ACHN (cell line): Measurements from ENCODE around the gene ESYT3.

ENCODE experiments used
- DNase-seq: peaks from one replicate; pipeline ENCODE4 v3.0.0-alpha.2; 2015
- in situ Hi-C: cut with HindIII; loops from 2 replicates; pipeline ENCODE4 v1.10.0; 2017; ENCODE audit warnings: low sequenced_read_pairs, low pct_ligation_motif_present, low pct_unique_long_range_greater_than_20kb

The ESYT3 gene

GRCh38 chr3:138456961-138457862 lies 22.8 kb downstream of the ESYT3 start:
- in situ Hi-C loops: no loop called here
- no peak for DNase-seq

DNA sequence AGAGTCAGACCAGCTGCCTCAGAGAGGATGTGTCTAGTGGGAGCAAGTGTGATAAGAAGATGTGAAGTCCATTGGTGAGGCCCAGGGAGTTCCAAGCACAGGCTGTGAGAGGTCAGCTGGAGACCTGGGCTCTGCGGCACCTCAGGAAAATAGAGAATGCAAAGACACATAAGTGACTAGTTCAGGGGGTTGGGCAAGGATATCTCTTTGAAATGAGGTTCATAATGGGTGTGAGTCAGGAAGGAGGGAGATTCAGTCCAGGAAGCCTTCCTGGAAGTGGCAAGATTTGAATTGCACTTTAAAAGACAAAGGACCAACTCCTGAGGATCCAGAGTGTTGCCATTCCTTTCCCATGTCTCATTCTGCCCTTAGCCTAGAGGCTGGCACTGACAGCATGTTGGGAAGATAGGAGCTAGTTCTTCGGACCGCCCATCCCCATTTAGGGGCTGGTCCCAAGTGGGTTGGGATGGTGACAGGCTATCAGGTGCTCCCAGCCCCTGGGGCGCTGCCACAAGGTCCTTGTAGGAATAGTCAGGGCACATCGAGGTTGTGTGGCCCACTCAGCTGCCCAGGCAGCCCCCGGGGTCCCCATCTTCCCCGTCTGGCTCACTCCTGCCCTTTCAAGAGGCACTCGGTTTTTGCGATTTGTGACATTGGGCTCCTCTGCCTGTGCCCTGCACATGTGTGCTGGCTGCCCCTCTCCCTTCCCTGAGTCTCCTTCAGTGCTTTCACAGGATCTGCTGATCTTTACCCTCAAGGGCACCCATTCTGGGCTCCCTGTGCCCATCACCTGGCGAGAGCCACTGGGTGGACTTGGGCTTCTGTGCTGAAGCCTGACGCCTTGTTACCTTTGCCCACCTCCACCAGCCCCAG lies 23.7 kb downstream of the ESYT3 start:
- in situ Hi-C loops: no loop called here
- no peak for DNase-seq

GRCh38 chr3:138458774-138459499 lies 24.5 kb downstream of the ESYT3 start:
- in situ Hi-C loops: no loop called here

GRCh38 chr3:138459619-138460535 lies 25.5 kb downstream of the ESYT3 start:
- in situ Hi-C loops: no loop called here
- no peak for DNase-seq

More at GRCh38 chr3:138458774-138459499, 24.5 kb downstream of the ESYT3 start:
- DNase-seq: no peak

GRCh38 chr3:138460536-138461205 lies 26.3 kb downstream of the ESYT3 start:
- in situ Hi-C loops: no loop called here
- DNase-seq: no peak

DNA sequence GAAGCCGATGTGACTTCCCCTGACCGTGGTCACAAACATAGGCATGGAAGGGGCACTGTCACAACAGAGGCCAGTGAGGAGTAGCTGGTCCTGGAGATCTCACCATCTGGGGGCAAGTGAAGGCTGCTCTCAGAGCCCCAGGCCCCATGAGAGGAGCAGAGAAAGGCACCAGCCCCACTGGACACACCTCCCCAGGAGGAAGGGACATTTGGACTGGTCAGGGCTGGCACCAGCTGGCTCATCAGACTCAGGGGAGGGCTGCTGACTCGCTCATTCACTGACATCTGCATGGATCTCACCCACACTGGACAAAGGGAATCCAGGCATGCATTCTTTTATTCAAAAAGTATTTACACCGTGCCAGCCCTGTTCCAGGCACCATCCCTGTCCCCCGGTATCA lies 26.8 kb downstream of the ESYT3 start:
- in situ Hi-C loops: no loop called here
- no peak for DNase-seq

DNA sequence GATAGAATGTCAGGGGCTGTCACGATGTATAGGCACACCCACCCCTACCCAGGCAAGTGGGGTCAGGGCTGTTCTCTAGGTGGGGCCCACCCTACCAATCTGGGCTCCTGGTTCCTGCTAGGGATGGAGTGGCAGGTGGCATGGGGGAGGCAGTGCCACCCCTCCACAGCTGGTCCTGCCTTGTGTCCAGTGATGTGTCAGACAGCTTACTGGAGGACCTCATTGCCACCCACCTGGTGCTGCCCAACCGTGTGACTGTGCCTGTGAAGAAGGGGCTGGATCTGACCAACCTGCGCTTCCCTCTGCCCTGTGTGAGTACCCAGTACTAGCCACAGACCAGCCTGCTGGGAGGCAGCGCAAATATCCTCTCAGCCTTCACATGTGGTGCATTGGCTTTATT lies 27.5 kb downstream of the ESYT3 start:
- in situ Hi-C loops: no loop called here
- no peak for DNase-seq

- DNase-seq: no peak
- in situ Hi-C loops: no loop called here
Observed at GRCh38 chr3:138463724-138464490, 29.5 kb downstream of the ESYT3 start.

- in situ Hi-C loops: no loop called here
- no peak for DNase-seq
Observed at GRCh38 chr3:138464491-138464860, 30.1 kb downstream of the ESYT3 start.

GRCh38 chr3:138465451-138465850 lies 31.0 kb downstream of the ESYT3 start:
- DNase-seq: no peak
- in situ Hi-C loops: no loop called here

DNA sequence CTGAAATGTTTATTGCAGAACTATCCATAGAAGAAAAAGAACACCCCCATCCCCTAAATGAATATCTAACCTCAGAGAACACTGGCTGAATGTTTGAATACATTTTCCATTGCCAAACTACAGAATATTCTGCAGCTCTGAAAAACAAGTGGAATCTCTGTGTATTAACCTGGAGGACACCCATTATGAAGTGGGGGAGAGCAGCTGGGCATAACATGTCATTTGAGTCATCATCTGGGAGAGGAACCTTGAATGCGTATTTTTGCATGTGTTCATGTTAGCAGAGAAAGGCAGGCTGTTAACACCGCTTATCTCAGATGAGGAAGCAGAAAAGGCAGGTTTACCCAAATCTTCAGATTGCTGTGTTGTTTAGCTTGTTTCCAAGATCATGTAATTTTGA lies 31.5 kb downstream of the ESYT3 start:
- no peak for DNase-seq
- in situ Hi-C loops: no loop called here

- in situ Hi-C loops: no loop called here
- no peak for DNase-seq
Observed at GRCh38 chr3:138467931-138468330, 33.5 kb downstream of the ESYT3 start.

DNA sequence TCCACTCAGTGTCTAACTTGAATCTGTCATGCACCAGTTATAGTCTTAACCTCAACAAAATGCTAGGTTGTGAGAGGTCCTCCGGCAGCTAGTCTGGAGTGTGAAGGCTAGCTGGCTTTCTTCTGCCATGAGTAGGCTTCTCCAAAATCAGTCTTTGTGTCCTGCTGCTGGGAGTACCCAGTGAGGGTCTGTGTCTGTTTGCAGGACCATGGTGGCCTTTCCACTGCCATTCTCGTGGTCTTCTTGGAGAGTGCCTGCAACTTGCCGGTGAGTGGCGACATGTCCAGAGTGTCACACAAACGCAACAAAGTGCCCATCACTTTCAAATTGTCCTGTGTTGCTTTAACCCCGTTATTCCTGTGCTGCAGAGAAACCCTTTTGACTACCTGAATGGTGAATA lies 34.0 kb downstream of the ESYT3 start:
- in situ Hi-C loops: no loop called here

GRCh38 chr3:138468886-138469285 lies 34.5 kb downstream of the ESYT3 start:
- DNase-seq: no peak
- in situ Hi-C loops: no loop called here

More for the DNA sequence above, 34.0 kb downstream of the ESYT3 start:
- DNase-seq: no peak

DNA sequence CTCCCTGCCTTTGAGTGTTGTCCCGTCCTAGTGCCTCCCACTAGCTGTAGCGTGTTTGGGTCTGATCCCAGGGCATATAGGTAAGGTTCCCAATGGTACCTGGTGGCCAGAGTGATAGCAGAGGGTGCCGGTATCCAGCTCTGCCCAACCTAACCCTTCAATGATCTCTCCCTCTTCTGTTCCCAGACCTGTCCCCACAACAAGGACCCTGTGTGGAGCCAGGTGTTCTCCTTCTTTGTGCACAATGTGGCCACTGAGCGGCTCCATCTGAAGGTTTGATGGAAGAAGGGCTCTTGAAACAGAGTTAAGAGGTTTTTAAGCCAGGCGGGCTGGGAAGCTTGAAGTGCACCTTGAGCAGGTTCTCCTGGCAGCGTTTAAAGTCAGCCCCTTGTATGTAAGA lies 35.5 kb downstream of the ESYT3 start:
- DNase-seq: no peak
- in situ Hi-C loops: no loop called here

DNA sequence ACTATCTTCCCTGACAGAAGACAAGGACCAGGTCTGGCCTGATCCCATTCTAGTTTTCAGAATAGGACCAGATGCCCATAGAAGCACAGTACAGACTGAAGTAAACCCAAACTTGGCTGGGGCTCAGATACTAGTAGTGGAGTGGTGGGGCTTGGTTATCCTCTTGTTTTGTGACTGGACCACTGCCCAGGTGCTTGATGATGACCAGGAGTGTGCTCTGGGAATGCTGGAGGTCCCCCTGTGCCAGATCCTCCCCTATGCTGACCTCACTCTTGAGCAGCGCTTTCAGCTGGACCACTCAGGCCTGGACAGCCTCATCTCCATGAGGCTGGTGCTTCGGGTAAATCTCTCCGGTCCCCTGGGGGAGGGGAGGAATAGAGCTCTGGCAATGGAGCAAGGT lies 36.3 kb downstream of the ESYT3 start:
- in situ Hi-C loops: no loop called here
- DNase-seq: no peak

- in situ Hi-C loops: no loop called here
- DNase-seq: no peak
Observed at GRCh38 chr3:138471481-138471880, 37.1 kb downstream of the ESYT3 start.
